HepG2 (cell line): ENCODE data around the gene MTA3. TPM values are rescaled to one million over a fixed set of nuclear protein-coding genes. Genes with fewer than 3 reads are reported as not detected.

Source experiments
- ATAC-seq: fragments of 200-7000 bp; cut with Tn5 transposase; 3 replicates; pipeline ENCODE4 v1.9.1; 2020; ENCODE audit warnings: mild to moderate bottlenecking, moderate library complexity
- BruUV-seq: library from RNA; stranded (reverse); fragments of 400-500 nt; replicated peaks from 2 replicates; lab custom pipeline; 2021; lab: Mats Ljungman, UMichigan
- CTCF ChIA-PET: fragments of 300-600 bp; formaldehyde crosslinking; extraction: SDS; loops from one replicate; lab custom pipeline; 2021; ENCODE audit warnings: low total read pairs, inconsistent platforms, low intra/inter-chr PET ratio; lab: Yijun Ruan, JAX
- POLR2A ChIA-PET: fragments of 350-600 bp; sonication (Branson Sonifier 250); formaldehyde crosslinking; loops from one replicate; lab custom pipeline; 2020; ENCODE audit warnings: antibody characterized with exemption, inconsistent platforms; lab: Yijun Ruan, JAX
- DNase-seq: peaks from one replicate; pipeline ENCODE4 v3.0.0-alpha.2; 2015; ENCODE audit warnings: low spot score
- FAIRE-seq: peaks from 3 replicates; lab custom pipeline; 2011; peaks lifted over from hg19 to GRCh38; lab: Jason Lieb, UNC
- H2AFZ ChIP-seq: one replicate; pipeline ENCODE4 v1.6.1; 2011; ENCODE audit warnings: low read length, inconsistent platforms
- H3K27ac ChIP-seq: fragments of 300-600 bp; 3 replicates; pipeline ENCODE4 v1.8.0; 2011; ENCODE audit warnings: mixed run types, mild to moderate bottlenecking, mixed read lengths, low read length, inconsistent platforms; ENCODE audit not compliant: insufficient read depth; ENCODE audit errors: extremely low read length
- H3K27me3 ChIP-seq, 2 experiments: fragments of 200-600 bp in 1 of 2; 2 replicates in 1 of 2; 3 replicates in 1 of 2; pipeline versions ENCODE4 v1.6.0 to v1.8.0; 2011; ENCODE audit warnings: low read length in 2 of 2, mild to moderate bottlenecking in 2 of 2, moderate library complexity in 2 of 2, inconsistent platforms in 1 of 2; ENCODE audit not compliant: insufficient read depth in 2 of 2, control insufficient read depth in 1 of 2
- H3K36me3 ChIP-seq, 2 experiments: fragments of 200-600 bp in 1 of 2; replicated peaks in 1 of 2; 2 replicates in 1 of 2; 3 replicates in 1 of 2; pipeline versions ENCODE4 v1.5.1 to v1.8.0; 2011; ENCODE audit warnings: low read length in 2 of 2, inconsistent platforms in 1 of 2; ENCODE audit not compliant: insufficient read depth in 2 of 2, control insufficient read depth in 1 of 2
- H3K4me1 ChIP-seq: 2 replicates; pipeline ENCODE4 v1.5.1; 2012; ENCODE audit warnings: low read length, inconsistent platforms; ENCODE audit not compliant: insufficient read depth
- H3K4me2 ChIP-seq: 2 replicates; pipeline ENCODE4 v1.6.0; 2011; ENCODE audit warnings: low read depth, low read length, inconsistent platforms
- H3K4me3 ChIP-seq, 3 experiments: fragments of 200-600 bp in 1 of 3; sonication (generic), shearing (Covaris generic) in 1 of 3; replicated peaks in 1 of 3; 2 replicates each; pipeline ENCODE4 v1.5.1; 2011 to 2016; ENCODE audit warnings: low read length in 3 of 3, inconsistent platforms in 2 of 3, low read depth in 2 of 3, mild to moderate bottlenecking in 2 of 3, control low read depth in 1 of 3, mixed read lengths in 1 of 3; ENCODE audit not compliant: insufficient read depth in 1 of 3
- H3K79me2 ChIP-seq: one replicate; pipeline ENCODE4 v1.6.1; 2011; ENCODE audit warnings: low read length, inconsistent platforms; ENCODE audit not compliant: insufficient read depth
- H3K9ac ChIP-seq: 2 replicates; pipeline ENCODE4 v1.6.0; 2011; ENCODE audit warnings: mild to moderate bottlenecking, low read depth, low read length, inconsistent platforms; ENCODE audit not compliant: insufficient read depth
- H3K9me3 ChIP-seq: 2 replicates; pipeline ENCODE4 v1.5.1; 2012; ENCODE audit warnings: mild to moderate bottlenecking, low read length
- H4K20me1 ChIP-seq: 2 replicates; pipeline ENCODE4 v1.6.0; 2011; ENCODE audit warnings: inconsistent platforms, mild to moderate bottlenecking, low read length, moderate library complexity; ENCODE audit not compliant: insufficient read depth
- ATF7-NPFF ChIP-seq: sonication (generic); formaldehyde crosslinking; IDR thresholded peaks from 2 replicates; pipeline ENCODE4 v1.8.1; 2023; ENCODE audit warnings: mild to moderate bottlenecking, low read depth, missing genetic modification reagents, moderate library complexity
- GATAD1 ChIP-seq: IDR thresholded peaks from 2 replicates; pipeline ENCODE4 v1.6.1; 2016; ENCODE audit warnings: missing genetic modification reagents, missing compliant biosample characterization
- NFAT5 ChIP-seq: sonication (generic); formaldehyde crosslinking; IDR thresholded peaks from 2 replicates; pipeline ENCODE4 v1.4.0; 2020; ENCODE audit warnings: missing genetic modification reagents
- NFKBIZ ChIP-seq: IDR thresholded peaks from 2 replicates; pipeline ENCODE4 v1.6.1; 2018; ENCODE audit warnings: missing genetic modification reagents, missing compliant biosample characterization
- PLSCR1 ChIP-seq: sonication (generic); formaldehyde crosslinking; IDR thresholded peaks from 2 replicates; pipeline ENCODE4 v1.5.0; 2020; ENCODE audit warnings: missing genetic modification reagents, mild to moderate bottlenecking, borderline replicate concordance
- SMYD3 ChIP-seq: sonication (generic); formaldehyde crosslinking; IDR thresholded peaks from 2 replicates; pipeline ENCODE4 v1.8.1; 2023; ENCODE audit warnings: mild to moderate bottlenecking, missing genetic modification reagents
- SOX6 ChIP-seq, 2 experiments: fragments of 450-650 bp in 1 of 2; sonication (generic) in 1 of 2; formaldehyde crosslinking in 1 of 2; IDR thresholded peaks; 2 replicates each; pipeline versions ENCODE4 v1.4.0 to v1.6.1; 2017 to 2020; ENCODE audit warnings: antibody characterized with exemption in 1 of 2, mild to moderate bottlenecking in 1 of 2, missing genetic modification reagents in 1 of 2
- STAT6 ChIP-seq: sonication (generic); formaldehyde crosslinking; IDR thresholded peaks from 2 replicates; pipeline ENCODE4 v1.4.0; 2020; ENCODE audit warnings: missing genetic modification reagents, mild to moderate bottlenecking, borderline replicate concordance
- TARDBP ChIP-seq: sonication (generic); formaldehyde crosslinking; IDR thresholded peaks from 2 replicates; pipeline ENCODE4 v1.8.0; 2022; ENCODE audit warnings: mild to moderate bottlenecking, missing genetic modification reagents
- THAP11 ChIP-seq: IDR thresholded peaks from 2 replicates; pipeline ENCODE4 v1.6.1; 2016; ENCODE audit warnings: missing biosample characterization, missing genetic modification reagents
- TRAFD1 ChIP-seq: sonication (generic); formaldehyde crosslinking; IDR thresholded peaks from 2 replicates; pipeline ENCODE4 v1.5.1; 2020; ENCODE audit warnings: missing genetic modification reagents, mild to moderate bottlenecking, borderline replicate concordance
- ZFP36L2 ChIP-seq: sonication (generic); formaldehyde crosslinking; IDR thresholded peaks from 2 replicates; pipeline ENCODE4 v1.4.0; 2020; ENCODE audit warnings: missing genetic modification reagents
- ZNF468 ChIP-seq: sonication (generic); formaldehyde crosslinking; IDR thresholded peaks from 2 replicates; pipeline ENCODE4 v1.8.0; 2022; ENCODE audit warnings: mild to moderate bottlenecking, moderate library complexity, missing genetic modification reagents
- WGBS: methylation state at CpG from one replicate; pipeline ENCODE4 v1.1.6; 2017; ENCODE audit warnings: low lambda C conversion rate; 5-methylcytosine and 5-hydroxymethylcytosine counted together
- in situ Hi-C: cut with HindIII; loops from 2 replicates; pipeline ENCODE4 v1.10.0; 2017; ENCODE audit warnings: low pct_unique_long_range_greater_than_20kb; ENCODE audit not compliant: extremely low pct_ligation_motif_present
- intact Hi-C: fragments of 100-400 bp; cut with micrococcal nuclease; formaldehyde crosslinking; loops from one replicate; pipeline ENCODE4 v1.10.0; 2022; ENCODE audit not compliant: unreplicated experiment
- polyA plus RNA-seq, 8 experiments: library from polyadenylated mRNA; depleted of rRNA in 3 of 8; stranded (reverse) in 7 of 8; unstranded in 1 of 8; fragments of >200 nt; fragmentation: Illumina TruSeq in 4 of 8; extraction: Trizol in 4 of 8; gene quantifications; 2 replicates each; pipeline versions ENCODE4 v1.2.1 to v1.2.3, GENCODE V29; 2011 to 2016; ENCODE audit warnings: low read depth in 4 of 8, missing spikeins in 1 of 8, mixed read lengths in 1 of 8; ENCODE audit not compliant: insufficient read depth in 1 of 8
- total RNA-seq, 5 experiments: library from RNA; depleted of rRNA; stranded (reverse); fragments of >200 nt; fragmentation: Illumina TruSeq; extraction: Trizol; gene quantifications; 2 replicates each; pipeline ENCODE4 v1.2.3, GENCODE V29; 2016; ENCODE audit warnings: low read depth in 1 of 5

The MTA3 gene
- total and polyA plus RNA-seq, 2 of the 13 experiments (the other 11 are each of a cell fraction or from before 2014, with no cell fraction given): 48.8 to 77.8 TPM

GRCh38 chr2:42636934-42637333 lies 68.5 kb downstream of the MTA3 start:
- ChIA-PET POLR2A (no interaction called here), CTCF (no interaction called here)
- Histone ChIP-seq H2AFZ (no peak overlapping the region), H4K20me1 (no peaks in the 10 kb centered on the region), H3K9me3 (no peaks in the 10 kb centered on the region), H3K79me2 (peaks cover 7% of the 10 kb centered on the region), H3K4me1 (peaks cover 25% of the 10 kb centered on the region), H3K36me3 (peaks cover 2 to 11% of the 10 kb centered on the region in 2 experiments; a peak in 3 of 5 replicates), H3K9ac (no peak overlapping the region), H3K4me3 (no peak overlapping the region), H3K4me2 (no peak overlapping the region), H3K27ac (no peak overlapping the region), H3K27me3 (no peaks in the 10 kb centered on the region)
- in situ Hi-C loops: no loop called here
- intact Hi-C loops: no loop called here
- DNase-seq (no peak), ATAC-seq (no peak), FAIRE-seq (no peak)
- BruUV-seq: no TSS peak
- 96% methylated on average over 6 of the region's 6 CpGs for WGBS
- TF ChIP-seq TRAFD1: no peak
- no peak for TF ChIP-seq ATF7-NPFF (CRISPR knock-in tag)
- no peak for TF ChIP-seq TARDBP (CRISPR knock-in tag)
- TF ChIP-seq ZNF468 (CRISPR knock-in tag): no peak
- no peak for TF ChIP-seq STAT6 (CRISPR knock-in tag)
- no peak for TF ChIP-seq ZFP36L2 (CRISPR knock-in tag)
- TF ChIP-seq SOX6 (IDR thresholded peaks at IDR 0.05): no peak
- no peak for TF ChIP-seq SOX6 (CRISPR knock-in tag; IDR thresholded peaks at IDR 0.05)
- TF ChIP-seq NFKBIZ: no peak
- TF ChIP-seq GATAD1 (CRISPR knock-in tag): no peak
- TF ChIP-seq SMYD3 (CRISPR knock-in tag): no peak
- no peak for TF ChIP-seq PLSCR1 (CRISPR knock-in tag)
- no peak for TF ChIP-seq NFAT5 (CRISPR knock-in tag)
- TF ChIP-seq THAP11 (CRISPR knock-in tag): no peak
